ENCODE results near the gene DIABLO. TPM values are rescaled to one million over a fixed set of nuclear protein-coding genes. Genes with fewer than 3 reads are reported as not detected.

DIABLO gene
- polyA plus RNA-seq, 1 of the 3 experiments (the other 2 are of a cell fraction) = 78.9 TPM

DNA sequence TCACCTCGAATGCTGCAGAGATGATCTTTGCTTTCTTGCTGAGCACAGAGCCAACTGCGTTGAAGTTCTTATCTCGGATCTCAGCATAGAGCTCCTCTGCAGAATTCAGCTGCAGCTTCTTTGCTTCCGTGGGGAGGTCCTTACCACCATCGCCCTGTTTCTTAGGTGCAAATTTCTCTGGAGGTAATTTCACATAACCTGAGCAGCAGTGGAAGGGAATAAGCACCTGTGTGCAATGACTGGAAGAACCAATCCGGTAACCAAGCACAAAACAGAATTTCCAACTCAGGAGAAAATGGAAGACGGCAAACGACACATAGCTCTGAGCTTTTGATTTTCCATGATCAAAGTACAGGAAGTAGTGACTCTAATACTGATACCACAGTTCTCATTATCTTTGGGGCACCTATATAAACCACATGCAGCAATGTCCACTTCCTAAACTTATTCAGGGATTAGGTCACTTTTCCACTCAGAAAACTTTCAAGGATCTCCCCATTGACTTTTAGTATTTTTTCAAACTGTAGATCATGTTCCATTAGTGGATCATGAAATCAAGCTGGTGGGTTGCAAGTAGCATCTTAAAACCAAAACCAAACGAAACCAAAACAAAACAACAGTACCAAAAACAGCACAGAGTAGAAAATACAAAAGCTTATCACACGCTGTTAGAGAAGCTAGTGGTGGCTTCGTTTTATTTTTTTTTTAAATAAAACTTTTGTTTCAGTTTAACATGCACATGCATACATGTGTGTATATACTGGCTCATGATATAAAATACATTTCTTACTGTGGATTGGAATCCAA, 18.9 kb upstream of the DIABLO start:
- DNase-seq = no peak
- peaks cover 8 to 13% of the 10 kb centered on the region in 2 experiments for H3K36me3 ChIP-seq (replicated peaks in 1 of 2; ENCODE audit: control insufficient read depth in 1 of 2, insufficient read depth in 2 of 2, low read length in 1 of 2)
- H3K4me2 ChIP-seq = no peak overlapping the region
- no peak overlapping the region for H3K9ac ChIP-seq
- H3K79me2 ChIP-seq (ENCODE audit: insufficient read depth) = no peaks in the 10 kb centered on the region
- ChIA-PET POLR2A (interaction anchor here (0.6 to 1.1 kb wide), 3 partner anchors 18 to 21 kb away, joined by 3 read pairs; partner anchors contain the start of genes DIABLO and VPS33A), CTCF (interaction anchor here (1.0 to 1.3 kb wide), 2 partner anchors 13 to 14 kb away, joined by 3 to 4 read pairs; no protein-coding TSS in a partner anchor)
- no peaks in the 10 kb centered on the region for H3K9me3 ChIP-seq
- H4K20me1 ChIP-seq (ENCODE audit: insufficient read depth) = no peaks in the 10 kb centered on the region
- no peak overlapping the region for H3K27ac ChIP-seq (ENCODE audit: low read depth in 2 of 2, low read length in 1 of 2)
- H3K4me1 ChIP-seq (ENCODE audit: control insufficient read depth in 1 of 2, insufficient read depth in 2 of 2, low read depth in 1 of 2, low read length in 1 of 2) = no peaks in the 10 kb centered on the region
- H3K9me2 ChIP-seq = no peaks in the 10 kb centered on the region
- 91% methylated on average over 11 of the region's 11 CpGs for WGBS (ENCODE audit: low lambda C conversion rate)
- H2AFZ ChIP-seq (ENCODE audit: low read depth) = no peak overlapping the region
- TF ChIP-seq MXI1 (IDR thresholded peaks at IDR 0.05; ENCODE audit: low read depth, low read length) (no peak), GABPA (IDR thresholded peaks at IDR 0.05; ENCODE audit: low read depth) (no peak), JUND (IDR thresholded peaks at IDR 0.05) (no peak), MEF2A (IDR thresholded peaks at IDR 0.05; ENCODE audit: borderline replicate concordance, low read depth) (no peak), RCOR1 (IDR thresholded peaks at IDR 0.05; ENCODE audit: low read length) (no peak), FOXM1 (IDR thresholded peaks at IDR 0.05; ENCODE audit: low read depth) (no peak), EP300 (IDR thresholded peaks at IDR 0.05; ENCODE audit: borderline replicate concordance in 1 of 2, low read depth in 1 of 2, low read length in 1 of 2) (no peak), NFIC (IDR thresholded peaks at IDR 0.05; ENCODE audit: borderline replicate concordance) (no peak), CHD2 (IDR thresholded peaks at IDR 0.05; ENCODE audit: low read length, partially characterized antibody) (no peak), FOSL2 (IDR thresholded peaks at IDR 0.05; ENCODE audit: borderline replicate concordance, low read depth) (no peak), YY1 (IDR thresholded peaks at IDR 0.05; ENCODE audit: low read depth) (no peak)
- TF ChIP-seq, protein P1, sequence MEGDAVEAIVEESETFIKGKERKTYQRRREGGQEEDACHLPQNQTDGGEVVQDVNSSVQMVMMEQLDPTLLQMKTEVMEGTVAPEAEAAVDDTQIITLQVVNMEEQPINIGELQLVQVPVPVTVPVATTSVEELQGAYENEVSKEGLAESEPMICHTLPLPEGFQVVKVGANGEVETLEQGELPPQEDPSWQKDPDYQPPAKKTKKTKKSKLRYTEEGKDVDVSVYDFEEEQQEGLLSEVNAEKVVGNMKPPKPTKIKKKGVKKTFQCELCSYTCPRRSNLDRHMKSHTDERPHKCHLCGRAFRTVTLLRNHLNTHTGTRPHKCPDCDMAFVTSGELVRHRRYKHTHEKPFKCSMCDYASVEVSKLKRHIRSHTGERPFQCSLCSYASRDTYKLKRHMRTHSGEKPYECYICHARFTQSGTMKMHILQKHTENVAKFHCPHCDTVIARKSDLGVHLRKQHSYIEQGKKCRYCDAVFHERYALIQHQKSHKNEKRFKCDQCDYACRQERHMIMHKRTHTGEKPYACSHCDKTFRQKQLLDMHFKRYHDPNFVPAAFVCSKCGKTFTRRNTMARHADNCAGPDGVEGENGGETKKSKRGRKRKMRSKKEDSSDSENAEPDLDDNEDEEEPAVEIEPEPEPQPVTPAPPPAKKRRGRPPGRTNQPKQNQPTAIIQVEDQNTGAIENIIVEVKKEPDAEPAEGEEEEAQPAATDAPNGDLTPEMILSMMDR (IDR thresholded peaks at IDR 0.05) = no peak
- H3F3A ChIP-seq (replicated peaks; ENCODE audit: insufficient read depth) = peaks cover 7% of the 10 kb centered on the region
- no peaks in the 10 kb centered on the region for H3K27me3 ChIP-seq (ENCODE audit: insufficient read depth)
- no peak overlapping the region for H3K4me3 ChIP-seq (ENCODE audit: low read depth in 2 of 2, low read length in 1 of 2)

DNA sequence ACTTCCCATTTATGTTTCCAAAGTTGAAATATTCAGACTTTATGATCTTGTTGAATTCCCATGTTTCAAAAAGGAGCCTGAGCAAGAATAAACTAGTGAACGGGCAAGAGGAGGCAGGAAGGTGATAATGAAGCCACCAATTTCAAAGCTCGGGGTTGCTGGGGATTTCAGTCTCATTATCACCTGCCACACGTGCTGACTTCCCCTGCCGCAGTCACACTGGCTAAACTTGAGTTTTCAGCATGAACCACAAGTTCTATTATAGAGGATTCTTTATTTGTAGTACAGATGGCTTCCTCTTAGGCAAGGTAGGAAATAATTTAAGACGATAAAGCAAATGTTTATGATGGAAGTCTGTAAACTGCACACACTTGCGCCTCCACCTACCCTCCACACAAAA, 18.1 kb upstream of the DIABLO start:
- no peak for DNase-seq
- Histone ChIP-seq H3K4me3 (ENCODE audit: low read depth in 2 of 2, low read length in 1 of 2) (no peak overlapping the region), H3K79me2 (ENCODE audit: insufficient read depth) (no peaks in the 10 kb centered on the region), H3K9me3 (no peaks in the 10 kb centered on the region), H3F3A (replicated peaks; ENCODE audit: insufficient read depth) (peaks cover 7% of the 10 kb centered on the region), H3K27me3 (ENCODE audit: insufficient read depth) (no peaks in the 10 kb centered on the region), H3K27ac (ENCODE audit: low read depth in 2 of 2, low read length in 1 of 2) (0 out of 4 replicates have a peak overlapping the region, but pooled peaks of 1 of the 2 experiments have one; percentile 7), H2AFZ (ENCODE audit: low read depth) (no peak overlapping the region), H4K20me1 (ENCODE audit: insufficient read depth) (no peaks in the 10 kb centered on the region), H3K9ac (no peak overlapping the region), H3K36me3 (replicated peaks in 1 of 2; ENCODE audit: control insufficient read depth in 1 of 2, insufficient read depth in 2 of 2, low read length in 1 of 2) (peaks cover 11 to 16% of the 10 kb centered on the region in 2 experiments), H3K4me2 (no peak overlapping the region), H3K4me1 (ENCODE audit: control insufficient read depth in 1 of 2, insufficient read depth in 2 of 2, low read depth in 1 of 2, low read length in 1 of 2) (no peaks in the 10 kb centered on the region), H3K9me2 (no peaks in the 10 kb centered on the region)
- 88% methylated on average over 6 of the region's 6 CpGs for WGBS (ENCODE audit: low lambda C conversion rate)
- POLR2A ChIA-PET = interaction anchor here (1.1 kb wide), 2 partner anchors 17 to 22 kb away, joined by 3 read pairs; partner anchors contain the start of gene VPS33A
- no peak for TF ChIP-seq EP300 (IDR thresholded peaks at IDR 0.05; ENCODE audit: borderline replicate concordance in 1 of 2, low read depth in 1 of 2, low read length in 1 of 2)
- no peak for TF ChIP-seq SIN3A (IDR thresholded peaks at IDR 0.05; ENCODE audit: borderline replicate concordance, low read depth, low read length)
- no peak for TF ChIP-seq RAD21 (IDR thresholded peaks at IDR 0.05; ENCODE audit: low read length)
- TF ChIP-seq CHD2 (IDR thresholded peaks at IDR 0.05; ENCODE audit: low read length, partially characterized antibody) = no peak
- TF ChIP-seq TCF12 (IDR thresholded peaks at IDR 0.05) = no peak
- TF ChIP-seq, protein P2, sequence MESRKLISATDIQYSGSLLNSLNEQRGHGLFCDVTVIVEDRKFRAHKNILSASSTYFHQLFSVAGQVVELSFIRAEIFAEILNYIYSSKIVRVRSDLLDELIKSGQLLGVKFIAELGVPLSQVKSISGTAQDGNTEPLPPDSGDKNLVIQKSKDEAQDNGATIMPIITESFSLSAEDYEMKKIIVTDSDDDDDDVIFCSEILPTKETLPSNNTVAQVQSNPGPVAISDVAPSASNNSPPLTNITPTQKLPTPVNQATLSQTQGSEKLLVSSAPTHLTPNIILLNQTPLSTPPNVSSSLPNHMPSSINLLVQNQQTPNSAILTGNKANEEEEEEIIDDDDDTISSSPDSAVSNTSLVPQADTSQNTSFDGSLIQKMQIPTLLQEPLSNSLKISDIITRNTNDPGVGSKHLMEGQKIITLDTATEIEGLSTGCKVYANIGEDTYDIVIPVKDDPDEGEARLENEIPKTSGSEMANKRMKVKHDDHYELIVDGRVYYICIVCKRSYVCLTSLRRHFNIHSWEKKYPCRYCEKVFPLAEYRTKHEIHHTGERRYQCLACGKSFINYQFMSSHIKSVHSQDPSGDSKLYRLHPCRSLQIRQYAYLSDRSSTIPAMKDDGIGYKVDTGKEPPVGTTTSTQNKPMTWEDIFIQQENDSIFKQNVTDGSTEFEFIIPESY (IDR thresholded peaks at IDR 0.05; ENCODE audit: borderline replicate concordance, low read depth) = no peak
- TF ChIP-seq EZH2phosphoT487 (IDR thresholded peaks at IDR 0.05; ENCODE audit: borderline replicate concordance, low read depth) = no peak
- TF ChIP-seq NRF1 (IDR thresholded peaks at IDR 0.05; ENCODE audit: low read depth, low read length) = no peak
- TF ChIP-seq POLR2AphosphoS5 (IDR thresholded peaks at IDR 0.05; ENCODE audit: low read depth, low read length) = no peak
- no peak for TF ChIP-seq RCOR1 (IDR thresholded peaks at IDR 0.05; ENCODE audit: low read length)
- no peak for TF ChIP-seq MEF2A (IDR thresholded peaks at IDR 0.05; ENCODE audit: borderline replicate concordance, low read depth)
- TF ChIP-seq TEAD4 (IDR thresholded peaks at IDR 0.05; ENCODE audit: borderline replicate concordance, insufficient read depth) = no peak
- TF ChIP-seq GABPA (IDR thresholded peaks at IDR 0.05; ENCODE audit: low read depth) = no peak
- TF ChIP-seq, protein P3, sequence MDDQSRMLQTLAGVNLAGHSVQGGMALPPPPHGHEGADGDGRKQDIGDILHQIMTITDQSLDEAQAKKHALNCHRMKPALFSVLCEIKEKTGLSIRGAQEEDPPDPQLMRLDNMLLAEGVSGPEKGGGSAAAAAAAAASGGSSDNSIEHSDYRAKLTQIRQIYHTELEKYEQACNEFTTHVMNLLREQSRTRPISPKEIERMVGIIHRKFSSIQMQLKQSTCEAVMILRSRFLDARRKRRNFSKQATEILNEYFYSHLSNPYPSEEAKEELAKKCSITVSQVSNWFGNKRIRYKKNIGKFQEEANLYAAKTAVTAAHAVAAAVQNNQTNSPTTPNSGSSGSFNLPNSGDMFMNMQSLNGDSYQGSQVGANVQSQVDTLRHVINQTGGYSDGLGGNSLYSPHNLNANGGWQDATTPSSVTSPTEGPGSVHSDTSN (IDR thresholded peaks at IDR 0.05) = no peak
- TF ChIP-seq FOSL2 (IDR thresholded peaks at IDR 0.05; ENCODE audit: borderline replicate concordance, low read depth) = no peak
- no peak for TF ChIP-seq SMC3 (IDR thresholded peaks at IDR 0.05; ENCODE audit: low read depth, low read length)
- CTCF ChIA-PET = interaction anchor here (1.0 to 1.2 kb wide), 2 partner anchors 14 to 19 kb away, joined by 4 read pairs; no protein-coding TSS in a partner anchor
